HG02943 (cell line): ENCODE measurements around the gene NR2C2.

Experiments used
- ATAC-seq: cut with Tn5 transposase; IDR thresholded peaks from one replicate; pipeline ENCODE4 v1.9.1; 2021; ENCODE audit warnings: mild to moderate bottlenecking, low read depth, moderate library complexity; ENCODE audit not compliant: unreplicated experiment

NR2C2 gene

DNA sequence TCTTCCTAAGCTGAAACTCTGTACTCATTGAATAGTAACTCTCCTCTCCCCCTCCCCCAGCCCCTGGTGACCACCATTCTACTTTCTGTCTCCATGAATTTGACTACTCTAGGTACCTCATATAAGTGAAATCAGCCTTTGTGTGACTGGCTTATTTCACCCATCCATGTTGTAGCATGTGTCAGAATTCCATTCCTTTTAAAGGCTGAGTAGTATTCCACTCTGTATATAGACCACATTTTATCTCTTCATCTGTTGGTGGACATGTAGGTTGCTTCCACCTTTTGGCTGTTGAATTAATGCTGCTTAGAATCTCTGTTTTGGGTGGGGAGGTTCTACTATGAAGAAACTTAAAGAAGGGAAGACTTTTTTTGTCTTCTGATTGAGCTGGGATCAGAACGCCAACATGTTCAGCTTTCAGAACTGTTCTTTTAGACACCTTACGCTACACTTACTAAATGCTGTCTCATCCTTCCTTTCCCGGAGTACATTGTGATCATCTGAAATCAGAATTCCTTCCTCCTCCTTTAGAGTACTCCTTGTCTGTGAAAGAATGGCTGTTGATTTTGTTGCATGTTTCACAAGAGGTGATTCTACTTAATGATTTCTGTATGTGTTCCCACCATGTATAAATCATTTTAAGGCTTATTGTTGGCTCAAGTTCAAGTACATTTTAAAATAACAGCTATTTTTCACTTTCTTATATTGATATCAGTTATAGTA, 67.4 kb downstream of the NR2C2 start:
- no peak for ATAC-seq

- no peak for ATAC-seq
Observed at GRCh38 chr3:15015456-15015855, 68.1 kb downstream of the NR2C2 start.

- no peak for ATAC-seq
Observed at GRCh38 chr3:15017191-15017590, 69.8 kb downstream of the NR2C2 start.

DNA sequence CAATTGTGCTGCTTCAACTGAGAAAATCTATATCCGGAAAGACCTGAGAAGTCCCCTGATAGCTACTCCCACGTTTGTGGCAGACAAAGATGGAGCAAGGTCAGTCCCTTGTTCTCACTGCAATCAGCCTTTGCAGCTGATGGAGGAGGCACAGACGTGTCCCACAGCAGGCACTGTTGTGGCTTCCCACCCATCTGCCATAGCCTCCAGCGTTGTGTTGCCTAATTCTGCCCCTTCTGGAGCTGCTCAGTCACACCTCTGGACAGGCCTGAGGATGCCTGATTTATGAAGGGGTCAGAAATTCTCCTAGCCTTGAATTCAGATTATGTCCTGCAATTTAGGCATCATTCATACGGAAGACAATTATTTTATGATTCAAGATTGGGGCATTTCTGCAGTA, 75.9 kb downstream of the NR2C2 start:
- ATAC-seq: no peak

DNA sequence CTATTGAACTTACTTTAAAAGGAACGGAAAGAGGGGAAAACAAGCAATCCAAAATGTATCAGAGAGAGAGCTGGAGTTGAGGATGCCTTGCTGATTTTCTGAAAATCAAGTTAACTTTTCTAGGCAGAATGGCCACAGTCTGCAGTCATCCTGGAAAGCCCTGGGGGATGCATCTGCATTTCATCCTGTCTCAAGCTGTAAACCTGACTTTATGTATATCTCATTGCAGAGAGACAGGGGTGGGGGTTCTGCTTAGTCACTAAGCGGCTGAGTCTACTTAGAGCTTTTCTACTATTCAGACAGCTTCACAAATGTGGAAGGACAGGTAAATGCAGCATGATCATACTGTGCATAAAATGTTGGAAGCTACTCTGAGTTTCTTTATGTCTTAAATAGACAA, 76.3 kb downstream of the NR2C2 start:
- ATAC-seq: no peak

DNA sequence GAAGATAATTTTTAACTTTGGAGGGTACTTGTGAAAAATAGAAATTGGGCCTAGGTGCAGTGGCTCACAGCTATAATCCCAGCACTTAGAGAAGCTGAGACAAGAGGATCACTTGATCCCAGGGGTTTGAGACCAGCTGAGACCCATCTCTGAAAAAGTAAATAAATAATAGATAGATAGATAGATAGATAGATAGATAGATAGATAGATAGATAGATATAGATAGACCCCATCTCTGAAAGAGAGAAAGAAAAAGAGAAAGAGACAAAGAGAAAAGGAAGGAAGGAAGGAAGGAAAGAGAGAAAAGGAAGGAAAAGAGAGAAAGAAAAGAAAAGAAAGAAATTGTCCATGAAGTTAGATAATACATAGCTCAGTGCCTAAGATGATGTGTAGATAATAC, 82.2 kb downstream of the NR2C2 start:
- ATAC-seq: no peak

- ATAC-seq: no peak
Observed at GRCh38 chr3:15032650-15033049, 85.3 kb downstream of the NR2C2 start.

GRCh38 chr3:15033103-15033502, 85.7 kb downstream of the NR2C2 start:
- no peak for ATAC-seq

DNA sequence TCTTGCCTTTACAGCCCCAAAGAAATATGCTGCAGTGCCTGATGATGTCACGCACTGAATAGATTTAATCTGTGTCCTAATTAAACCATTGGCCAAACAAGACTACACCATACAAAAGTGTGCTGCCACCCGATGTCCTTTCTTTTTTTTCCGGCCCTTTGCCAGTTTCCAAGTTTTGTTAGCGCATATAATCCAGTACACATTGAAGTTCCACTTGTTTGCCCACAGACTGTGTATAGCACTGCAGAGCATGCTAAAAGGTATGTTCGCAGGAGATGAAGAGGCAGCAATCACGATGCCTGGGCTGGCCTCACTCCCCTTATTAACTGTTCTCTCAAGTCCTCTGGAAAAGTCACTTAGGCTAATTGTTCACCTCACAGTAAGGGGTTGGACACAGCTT, 90.9 kb downstream of the NR2C2 start:
- no peak for ATAC-seq

DNA sequence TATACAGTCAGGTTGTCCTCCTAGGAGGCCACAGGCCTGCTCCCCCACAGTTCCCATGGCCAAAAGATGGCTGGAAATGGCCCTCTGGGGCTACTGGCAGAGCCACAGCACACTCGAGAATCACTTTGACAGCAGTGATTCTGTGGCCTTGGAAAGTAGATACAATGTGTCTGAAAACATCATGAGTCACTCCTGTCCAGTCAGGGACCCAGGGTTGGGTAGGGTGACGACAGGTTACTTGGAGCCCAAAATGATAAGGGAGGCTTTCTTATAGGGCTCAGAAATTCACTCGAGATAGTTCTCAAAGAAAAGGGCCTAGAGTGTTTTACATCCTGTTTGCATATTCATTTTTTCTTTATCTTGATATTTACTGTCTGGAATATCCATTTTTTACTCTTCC, 93.5 kb downstream of the NR2C2 start:
- no peak for ATAC-seq

DNA sequence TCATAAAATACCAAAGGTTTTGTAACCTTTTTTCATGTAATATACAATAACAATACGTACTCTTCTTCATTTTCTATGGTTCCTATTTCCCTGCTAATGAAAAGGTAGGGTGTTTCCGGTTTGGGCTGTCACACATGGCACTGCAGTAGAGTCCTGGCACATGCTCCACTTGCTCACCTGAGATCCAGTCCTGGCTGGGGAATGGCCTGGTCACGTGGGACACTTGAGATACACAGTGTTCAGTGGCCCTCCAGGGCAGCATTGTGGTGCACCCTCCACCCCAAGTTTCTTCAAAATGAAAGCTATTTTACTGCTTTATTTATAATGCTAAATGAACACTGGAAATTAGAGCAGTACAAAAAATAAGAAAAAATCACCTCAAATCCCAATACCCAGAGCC, 94.6 kb downstream of the NR2C2 start:
- ATAC-seq: no peak

- no peak for ATAC-seq
Observed at GRCh38 chr3:15042936-15043335, 95.6 kb downstream of the NR2C2 start.

GRCh38 chr3:15043408-15044171, 96.2 kb downstream of the NR2C2 start:
- no peak for ATAC-seq

GRCh38 chr3:15044326-15044725, 96.9 kb downstream of the NR2C2 start:
- ATAC-seq: no peak

DNA sequence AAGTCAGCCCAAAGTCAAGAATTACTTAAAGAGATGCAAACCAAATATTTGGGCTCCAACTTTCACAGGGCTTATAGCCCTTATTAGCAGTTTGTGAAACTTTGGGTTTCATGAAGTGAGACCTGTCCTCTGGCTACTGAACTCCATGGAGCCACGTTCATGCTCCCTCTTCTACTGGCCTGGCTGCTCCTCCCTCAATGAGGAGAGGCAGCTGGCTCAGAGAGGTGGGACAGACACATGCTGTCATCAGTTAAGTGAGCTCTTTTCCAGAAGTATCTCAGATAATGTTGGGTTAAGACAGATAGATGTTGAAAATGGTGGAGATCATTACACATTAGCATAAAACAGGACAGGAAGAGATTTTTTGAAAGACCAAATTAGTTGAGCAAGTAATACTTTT, 98.3 kb downstream of the NR2C2 start:
- ATAC-seq: no peak

DNA sequence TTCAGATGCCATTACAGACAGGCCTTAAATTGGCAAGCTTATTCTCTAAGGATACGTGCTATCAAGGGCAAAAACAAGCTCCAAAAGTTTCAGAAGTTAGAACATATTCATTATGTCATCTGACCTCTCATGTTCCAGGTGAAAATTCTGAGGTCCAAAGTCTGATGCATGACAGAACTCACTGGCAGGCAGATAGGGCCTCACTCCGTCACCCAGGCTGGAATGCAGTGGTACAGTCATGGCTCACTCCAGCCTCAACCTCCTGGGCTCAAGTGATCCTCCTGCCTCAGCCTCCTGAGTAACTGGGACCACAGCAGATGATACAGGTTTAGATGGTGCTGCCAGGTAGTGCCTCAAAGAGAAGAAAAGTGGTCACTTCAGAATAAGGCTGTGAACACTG, 102.2 kb downstream of the NR2C2 start:
- ATAC-seq: no peak

DNA sequence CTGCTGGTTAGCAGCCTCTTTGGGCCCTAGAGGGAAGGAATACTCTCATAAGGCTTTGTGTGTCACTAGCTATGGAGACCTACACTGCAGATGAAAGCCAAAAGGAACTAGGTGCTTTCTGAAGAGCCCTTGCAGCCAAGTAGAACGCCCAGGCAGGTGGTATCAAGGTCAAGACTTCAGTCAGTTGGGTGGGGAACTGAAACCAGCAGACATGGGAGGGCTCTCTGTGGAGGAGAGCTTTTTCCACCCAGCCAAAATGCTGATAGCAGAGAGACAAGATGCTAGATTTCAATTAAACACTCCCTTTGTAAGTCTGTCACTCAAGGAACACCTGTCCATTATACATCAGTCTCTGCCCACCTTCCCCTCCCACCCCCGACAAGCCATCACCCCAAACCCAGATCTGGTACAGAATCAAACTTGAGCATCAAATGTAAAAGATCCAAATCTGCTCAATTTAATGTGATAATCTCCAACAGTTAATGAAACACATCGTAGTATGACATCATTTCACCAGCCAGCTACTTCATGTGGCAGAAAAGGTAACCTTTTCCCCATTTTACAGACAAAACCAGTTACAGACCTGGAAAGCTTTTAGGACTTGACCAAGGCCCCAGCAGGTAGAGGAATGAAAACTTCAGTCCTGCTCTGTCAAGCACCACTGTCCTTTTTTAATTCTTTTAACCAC, 103.2 kb downstream of the NR2C2 start:
- ATAC-seq: peak; percentile 76

DNA sequence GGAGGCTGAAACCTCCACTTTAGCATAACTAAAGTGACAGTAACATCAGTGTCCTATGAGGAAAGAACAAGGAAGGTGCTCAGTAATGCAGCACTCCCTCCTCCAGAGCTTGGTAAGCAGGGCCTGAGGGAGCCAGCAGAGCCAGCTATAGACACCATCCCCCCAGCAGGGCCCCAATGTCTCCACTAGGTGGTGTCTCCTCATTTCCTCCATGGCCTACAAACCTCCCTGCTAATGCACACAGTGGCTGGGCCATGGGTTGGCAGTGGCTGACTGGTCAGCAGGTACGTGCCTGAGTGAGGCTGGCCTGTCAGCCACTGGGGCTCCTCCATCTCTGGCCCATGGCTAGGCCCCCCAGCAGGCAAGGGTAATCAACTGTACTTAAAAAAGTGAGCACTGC, 104.1 kb downstream of the NR2C2 start:
- ATAC-seq: no peak

DNA sequence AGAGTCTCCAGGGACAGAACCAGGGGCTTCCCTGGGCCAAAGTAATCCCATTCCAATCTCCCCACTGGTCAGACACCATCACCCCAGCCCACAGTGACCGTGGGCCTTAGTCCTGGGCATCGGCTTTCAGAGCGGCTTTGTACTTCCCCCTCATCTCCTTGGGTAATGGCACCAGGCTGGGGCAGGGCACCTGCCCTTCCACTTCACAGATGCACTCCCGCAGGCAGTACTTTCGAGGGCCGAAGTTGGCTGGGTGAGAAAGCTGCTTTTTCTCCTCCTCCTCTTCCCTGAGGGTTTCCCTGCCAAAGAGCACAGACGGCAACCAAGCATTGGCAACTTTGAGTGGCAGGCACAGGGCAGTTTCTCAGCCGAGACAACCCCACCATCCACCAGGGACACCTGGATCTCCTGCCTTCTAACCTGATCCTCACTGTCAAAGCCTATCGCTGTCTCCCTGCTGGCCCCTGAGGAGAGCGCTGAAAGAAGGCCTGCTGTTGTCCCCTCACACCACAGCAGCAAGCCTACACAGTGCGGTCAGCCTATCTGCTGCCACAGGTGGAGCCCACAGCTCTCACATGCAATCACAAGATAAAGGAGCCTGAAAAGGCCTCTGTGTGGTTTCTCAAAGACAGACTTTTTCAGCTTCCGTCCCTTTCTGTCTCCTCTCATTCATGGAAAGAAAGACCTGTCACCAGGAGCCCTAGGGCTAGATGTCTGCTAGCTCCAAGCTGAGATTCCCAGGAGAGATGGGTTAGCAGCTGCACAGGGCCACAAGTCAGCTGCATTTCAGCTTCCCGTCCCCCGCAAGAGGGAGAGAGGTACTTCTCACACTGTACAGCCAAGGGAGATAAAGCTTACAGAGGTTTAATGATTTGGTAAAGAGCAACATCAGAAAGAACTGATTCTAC, 105.2 kb downstream of the NR2C2 start:
- ATAC-seq: no peak

GRCh38 chr3:15053541-15053940, 106.2 kb downstream of the NR2C2 start:
- ATAC-seq: no peak
